HEK293 (cell line): Measurements from ENCODE around the gene TIMM10B.

Experiments
- CTCF ChIA-PET: fragments of 350-600 bp; formaldehyde crosslinking; extraction: SDS; loops from one replicate; lab custom pipeline; 2021; ENCODE audit warnings: antibody characterized with exemption; lab: Yijun Ruan, JAX
- POLR2A ChIA-PET: fragments of 300-600 bp; formaldehyde crosslinking; extraction: SDS; loops from one replicate; lab custom pipeline; 2020; ENCODE audit warnings: antibody characterized with exemption, inconsistent platforms; lab: Yijun Ruan, JAX
- H3K27ac ChIP-seq: fragments of 200-500 bp; sonication (Bioruptor generic); 2 replicates; pipeline ENCODE4 v1.5.1; 2014; ENCODE audit warnings: low read depth, low read length, control low read depth, inconsistent platforms; ENCODE audit errors: extremely low read depth
- H3K36me3 ChIP-seq, 2 experiments: fragments of 200-500 bp in 1 of 2; sonication (Bioruptor generic) in 1 of 2; 1 replicate in 1 of 2; 2 replicates in 1 of 2; pipeline ENCODE4 v1.5.1; 2014 to 2017; ENCODE audit warnings: inconsistent platforms in 2 of 2, low read length in 2 of 2; ENCODE audit not compliant: control insufficient read depth in 2 of 2, insufficient read depth in 1 of 2
- H3K4me1 ChIP-seq: fragments of 200-500 bp; sonication (Bioruptor generic); 2 replicates; pipeline ENCODE4 v1.5.1; 2014; ENCODE audit warnings: mild to moderate bottlenecking, low read length, inconsistent platforms; ENCODE audit not compliant: control insufficient read depth, insufficient read depth
- H3K4me3 ChIP-seq: 2 replicates; pipeline ENCODE4 v1.5.1; 2011; ENCODE audit warnings: low read depth, mild to moderate bottlenecking, control low read depth, low read length, moderate library complexity
- H3K9me3 ChIP-seq: fragments of 200-500 bp; sonication (Bioruptor generic); 2 replicates; pipeline ENCODE4 v1.5.1; 2014; ENCODE audit warnings: low read depth, low read length, inconsistent platforms; ENCODE audit not compliant: control insufficient read depth, insufficient read depth
- GFI1B ChIP-seq: fragments of 450-650 bp; formaldehyde crosslinking; IDR thresholded peaks from 2 replicates; pipeline ENCODE4 v1.5.1; 2016; ENCODE audit warnings: missing biosample characterization, missing genetic modification characterization
- GLI4 ChIP-seq: fragments of 450-650 bp; formaldehyde crosslinking; IDR thresholded peaks from 2 replicates; pipeline ENCODE4 v1.5.1; 2016; ENCODE audit warnings: missing biosample characterization, missing genetic modification characterization
- PATZ1 ChIP-seq: fragments of 450-650 bp; formaldehyde crosslinking; IDR thresholded peaks from 2 replicates; pipeline ENCODE4 v1.5.1; 2016; ENCODE audit warnings: missing biosample characterization, missing genetic modification characterization
- PBX3 ChIP-seq: sonication (generic); formaldehyde crosslinking; IDR thresholded peaks from 2 replicates; pipeline ENCODE4 v1.8.1; 2022; ENCODE audit warnings: mild to moderate bottlenecking, moderate library complexity, missing genetic modification reagents
- PRDM1 ChIP-seq: fragments of 450-650 bp; formaldehyde crosslinking; IDR thresholded peaks from 2 replicates; pipeline ENCODE4; 2016; ENCODE audit warnings: missing biosample characterization, missing genetic modification characterization
- REST ChIP-seq: fragments of 450-650 bp; formaldehyde crosslinking; IDR thresholded peaks from 2 replicates; pipeline ENCODE4 v1.5.1; 2016; ENCODE audit warnings: missing biosample characterization, missing genetic modification characterization
- SALL2 ChIP-seq: fragments of 450-650 bp; formaldehyde crosslinking; IDR thresholded peaks from 2 replicates; pipeline ENCODE4 v1.5.0; 2017; ENCODE audit warnings: missing biosample characterization, mild to moderate bottlenecking, missing genetic modification characterization, borderline replicate concordance
- SP3 ChIP-seq: fragments of 450-650 bp; formaldehyde crosslinking; IDR thresholded peaks from 2 replicates; pipeline ENCODE4 v1.5.1; 2016; ENCODE audit warnings: missing biosample characterization, missing genetic modification characterization
- ZEB2 ChIP-seq: fragments of 450-650 bp; formaldehyde crosslinking; IDR thresholded peaks from 2 replicates; pipeline ENCODE4 v1.5.1; 2016; ENCODE audit warnings: missing biosample characterization, missing genetic modification characterization
- ZNF112 ChIP-seq: fragments of 450-650 bp; formaldehyde crosslinking; IDR thresholded peaks from 2 replicates; pipeline ENCODE4 v1.5.0; 2017; ENCODE audit warnings: missing biosample characterization, missing genetic modification characterization
- ZNF140 ChIP-seq: fragments of 450-650 bp; formaldehyde crosslinking; IDR thresholded peaks from 2 replicates; pipeline ENCODE4 v1.5.1; 2016; ENCODE audit warnings: missing biosample characterization, missing genetic modification characterization
- ZNF146 ChIP-seq: fragments of 450-650 bp; formaldehyde crosslinking; IDR thresholded peaks from 2 replicates; pipeline ENCODE4 v1.5.1; 2016; ENCODE audit warnings: missing biosample characterization, missing genetic modification characterization
- ZNF26 ChIP-seq: fragments of 450-650 bp; formaldehyde crosslinking; IDR thresholded peaks from 2 replicates; pipeline ENCODE4 v1.5.1; 2016; ENCODE audit warnings: missing biosample characterization, missing genetic modification characterization
- ZNF366 ChIP-seq: fragments of 450-650 bp; formaldehyde crosslinking; conservative IDR thresholded peaks from 2 replicates; pipeline ENCODE4 v1.5.1; 2016; ENCODE audit warnings: missing biosample characterization, missing genetic modification characterization
- ZNF423 ChIP-seq: fragments of 450-650 bp; formaldehyde crosslinking; IDR thresholded peaks from 2 replicates; pipeline ENCODE4 v1.5.1; 2016; ENCODE audit warnings: missing biosample characterization, missing genetic modification characterization
- ZNF501 ChIP-seq: fragments of 450-650 bp; formaldehyde crosslinking; IDR thresholded peaks from 2 replicates; pipeline ENCODE4 v1.5.1; 2016; ENCODE audit warnings: missing biosample characterization, missing genetic modification characterization
- ZNF560 ChIP-seq: fragments of 450-650 bp; formaldehyde crosslinking; IDR thresholded peaks from 2 replicates; pipeline ENCODE4 v1.5.1; 2017; ENCODE audit warnings: missing biosample characterization, missing genetic modification characterization, borderline replicate concordance
- ZNF571 ChIP-seq: fragments of 450-650 bp; formaldehyde crosslinking; IDR thresholded peaks from 2 replicates; pipeline ENCODE4 v1.5.0; 2017; ENCODE audit warnings: missing biosample characterization, missing genetic modification characterization
- ZNF610 ChIP-seq: fragments of 450-650 bp; formaldehyde crosslinking; IDR thresholded peaks from 2 replicates; pipeline ENCODE4 v1.5.1; 2016; ENCODE audit warnings: missing biosample characterization, missing genetic modification characterization, borderline replicate concordance
- ZNF626 ChIP-seq: fragments of 450-650 bp; sonication (Bioruptor Pico); formaldehyde crosslinking; IDR thresholded peaks from 2 replicates; pipeline ENCODE4 v1.5.1; 2018; ENCODE audit warnings: missing biosample characterization, missing genetic modification characterization, inconsistent platforms
- ZNF645 ChIP-seq: fragments of 450-650 bp; formaldehyde crosslinking; IDR thresholded peaks from 2 replicates; pipeline ENCODE4; 2016; ENCODE audit warnings: missing biosample characterization, missing genetic modification characterization
- ZNF654 ChIP-seq: fragments of 450-650 bp; formaldehyde crosslinking; IDR thresholded peaks from 2 replicates; pipeline ENCODE4 v1.5.1; 2016; ENCODE audit warnings: low read depth, missing biosample characterization, missing genetic modification characterization
- ZNF707 ChIP-seq: fragments of 450-650 bp; formaldehyde crosslinking; IDR thresholded peaks from 2 replicates; pipeline ENCODE4 v1.5.1; 2016; ENCODE audit warnings: missing biosample characterization, missing genetic modification characterization
- ZNF776 ChIP-seq: fragments of 450-650 bp; formaldehyde crosslinking; IDR thresholded peaks from 2 replicates; pipeline ENCODE4 v1.5.0; 2017; ENCODE audit warnings: missing biosample characterization, missing genetic modification characterization, borderline replicate concordance
- ZSCAN5A ChIP-seq: fragments of 450-650 bp; formaldehyde crosslinking; IDR thresholded peaks from 2 replicates; pipeline ENCODE4 v1.5.1; 2016; ENCODE audit warnings: missing biosample characterization, missing genetic modification characterization

TIMM10B gene

GRCh38 chr11:6486256-6486655 is 5.0 kb downstream of the TIMM10B start (continued):
- TF ChIP-seq ZNF645, result no peak

GRCh38 chr11:6486938-6487337 is 5.6 kb downstream of the TIMM10B start:
- no peak overlapping the region for H3K27ac ChIP-seq
- no peaks in the 10 kb centered on the region for H3K4me1 ChIP-seq
- peaks cover 3 to 89% of the 10 kb centered on the region in 2 experiments; a peak in 2 of 3 replicates for H3K36me3 ChIP-seq
- no peaks in the 10 kb centered on the region for H3K9me3 ChIP-seq
- ChIA-PET CTCF (interaction anchor here (0.7 to 1.3 kb wide), 4 partner anchors 19 to 182 kb away, joined by 3 to 6 read pairs (median 5); no protein-coding TSS in a partner anchor), POLR2A (no interaction called here)
- H3K4me3 ChIP-seq, result no peak overlapping the region
- TF ChIP-seq ZNF707 (tag by site-specific recombination) (no peak), ZNF654 (no peak), PRDM1 (tag by site-specific recombination) (no peak), SP3 (tag by site-specific recombination) (no peak), ZNF366 (tag by site-specific recombination) (no peak), ZNF423 (tag by site-specific recombination) (no peak), ZNF610 (tag by site-specific recombination) (no peak), ZNF501 (tag by site-specific recombination) (no peak), GFI1B (tag by site-specific recombination) (no peak), GLI4 (tag by site-specific recombination) (no peak), ZNF112 (no peak), ZNF140 (tag by site-specific recombination) (no peak), ZEB2 (tag by site-specific recombination) (no peak), PBX3 (no peak), ZNF776 (tag by site-specific recombination) (no peak), SALL2 (tag by site-specific recombination) (no peak)
- TF ChIP-seq, all 188 proteins: peak for 0

GRCh38 chr11:6488342-6488741 is 7.0 kb downstream of the TIMM10B start:
- H3K36me3 ChIP-seq, result peaks cover 3 to 86% of the 10 kb centered on the region in 2 experiments; a peak in 2 of 3 replicates
- ChIA-PET POLR2A (no interaction called here), CTCF (interaction anchor here (2.6 kb wide), 1 partner anchor 110 kb away, joined by 10 read pairs; no protein-coding TSS in a partner anchor)
- no peak overlapping the region for H3K27ac ChIP-seq
- H3K4me1 ChIP-seq, result no peaks in the 10 kb centered on the region
- no peaks in the 10 kb centered on the region for H3K9me3 ChIP-seq
- H3K4me3 ChIP-seq, result no peak overlapping the region
- no peak for TF ChIP-seq ZNF571 (tag by site-specific recombination)
- no peak for TF ChIP-seq ZNF626 (tag by site-specific recombination)
- TF ChIP-seq ZSCAN5A (tag by site-specific recombination), result no peak
- no peak for TF ChIP-seq ZNF146 (tag by site-specific recombination)
- TF ChIP-seq ZNF26, result no peak
- TF ChIP-seq PATZ1 (tag by site-specific recombination), result no peak
- no peak for TF ChIP-seq ZNF560
- no peak for TF ChIP-seq REST (tag by site-specific recombination)
